ENCODE results near the gene SIK3. TPM values are rescaled to one million over a fixed set of nuclear protein-coding genes. Genes with fewer than 3 reads are reported as not detected.

Gene SIK3
- total RNA-seq, 1 donor from 2014 or later, result 38.4 TPM

- H3K4me3 Mint-ChIP-seq, result no peak overlapping the region
- no peak overlapping the region for H3K27ac Mint-ChIP-seq
- H3K27me3 Mint-ChIP-seq, result no peaks in the 10 kb centered on the region
- DNase-seq, result no peak
- intact Hi-C loops (cut with micrococcal nuclease), result no loop called here
- peaks cover 33% of the 10 kb centered on the region for H3K4me1 Mint-ChIP-seq
- no peaks in the 10 kb centered on the region for H3K9me3 Mint-ChIP-seq
- peaks cover 4% of the 10 kb centered on the region for H3K36me3 Mint-ChIP-seq (ENCODE audit: low read depth)
These were observed 82.0 kb downstream of the SIK3 start for GRCh38 chr11:117016246-117016645.

GRCh38 chr11:117011541-117011898 is 86.7 kb downstream of the SIK3 start:
- Mint-ChIP-seq H3K4me1 (peaks cover 26% of the 10 kb centered on the region), H3K27me3 (no peaks in the 10 kb centered on the region), H3K36me3 (ENCODE audit: low read depth) (no peaks in the 10 kb centered on the region), H3K4me3 (no peak overlapping the region), H3K27ac (peak overlapping the region; percentile 80), H3K9me3 (no peaks in the 10 kb centered on the region)
- intact Hi-C loops (cut with micrococcal nuclease), result loop anchor here (1.0 to 2.0 kb wide), 7 partner anchors 8 to 63 kb away; no protein-coding TSS in a partner anchor
- no peak for DNase-seq

DNA sequence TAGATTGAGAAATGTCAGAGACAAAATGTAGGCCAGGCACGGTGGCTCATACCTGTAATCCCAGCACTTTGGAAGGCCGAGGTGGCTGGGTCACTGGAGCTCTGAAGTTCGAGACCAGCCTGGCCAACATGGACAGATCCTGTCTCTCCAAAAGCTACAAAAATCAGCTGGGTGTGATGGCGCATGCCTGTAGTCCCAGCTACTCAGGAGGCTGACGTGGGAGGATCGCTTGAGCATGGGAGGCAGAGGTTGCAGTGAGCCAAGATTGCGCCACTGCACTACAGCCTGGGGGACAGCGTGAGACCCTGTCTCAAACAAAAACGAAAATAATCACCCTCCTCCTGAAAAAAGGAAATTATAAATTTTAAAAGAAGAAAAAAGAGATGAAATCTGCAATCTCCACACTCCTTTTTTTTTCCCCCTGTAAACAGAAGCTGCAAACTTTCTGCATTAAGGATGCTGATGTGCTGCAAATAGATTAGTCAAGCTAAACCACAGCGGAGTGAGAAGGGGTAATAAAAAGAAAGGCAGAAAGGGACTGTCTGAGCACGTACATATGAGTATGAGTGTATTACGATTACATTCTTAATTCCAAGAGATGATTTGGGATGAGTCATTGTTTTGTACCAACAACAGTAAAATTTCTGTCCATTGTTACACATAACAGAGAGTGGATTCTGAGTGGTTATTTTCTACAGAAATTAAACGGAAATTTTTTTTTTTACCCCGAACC is 87.3 kb downstream of the SIK3 start:
- intact Hi-C loops (cut with micrococcal nuclease), result loop anchor here (1.0 to 2.0 kb wide), 7 partner anchors 8 to 63 kb away; no protein-coding TSS in a partner anchor
- no peaks in the 10 kb centered on the region for H3K36me3 Mint-ChIP-seq (ENCODE audit: low read depth)
- H3K9me3 Mint-ChIP-seq, result no peaks in the 10 kb centered on the region
- peaks cover 30% of the 10 kb centered on the region for H3K4me1 Mint-ChIP-seq
- DNase-seq, result no peak
- no peak overlapping the region for H3K4me3 Mint-ChIP-seq
- H3K27ac Mint-ChIP-seq, result peak overlapping the region; percentile 80
- no peaks in the 10 kb centered on the region for H3K27me3 Mint-ChIP-seq

GRCh38 chr11:117009905-117010605 is 88.2 kb downstream of the SIK3 start:
- H3K27me3 Mint-ChIP-seq, result no peaks in the 10 kb centered on the region
- intact Hi-C loops (cut with micrococcal nuclease), result loop anchor here (2.0 kb wide), 1 partner anchor 31 kb away; no protein-coding TSS in a partner anchor
- H3K9me3 Mint-ChIP-seq, result no peaks in the 10 kb centered on the region
- peaks cover 33% of the 10 kb centered on the region for H3K4me1 Mint-ChIP-seq
- H3K4me3 Mint-ChIP-seq, result no peak overlapping the region
- DNase-seq, result no peak
- peak overlapping the region; percentile 57 for H3K27ac Mint-ChIP-seq
- H3K36me3 Mint-ChIP-seq (ENCODE audit: low read depth), result no peaks in the 10 kb centered on the region

DNA sequence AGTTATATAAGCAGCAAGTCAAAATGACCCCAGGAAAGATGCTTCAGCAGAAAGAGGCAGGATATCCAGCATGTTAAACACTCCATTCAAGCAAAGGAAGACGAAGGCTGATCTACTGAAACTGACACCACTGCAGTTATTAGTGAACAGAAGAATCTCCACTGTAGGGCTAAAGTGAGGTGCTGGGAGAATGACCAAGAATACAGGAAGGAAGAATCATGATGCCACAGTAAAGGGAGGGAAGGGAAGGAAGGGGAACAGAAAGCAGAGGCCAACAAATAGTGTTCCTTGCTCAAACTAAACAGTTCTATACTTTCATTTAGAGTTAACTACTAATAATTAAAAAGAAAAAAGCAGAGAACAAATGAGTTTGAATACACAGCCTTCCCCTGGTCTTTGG is 92.5 kb downstream of the SIK3 start:
- Mint-ChIP-seq H3K4me3 (no peak overlapping the region), H3K9me3 (no peaks in the 10 kb centered on the region), H3K36me3 (ENCODE audit: low read depth) (peaks cover 9% of the 10 kb centered on the region), H3K27ac (no peak overlapping the region), H3K27me3 (no peaks in the 10 kb centered on the region), H3K4me1 (peaks cover 42% of the 10 kb centered on the region)
- intact Hi-C loops (cut with micrococcal nuclease), result no loop called here
- no peak for DNase-seq

- Mint-ChIP-seq H3K9me3 (no peaks in the 10 kb centered on the region), H3K36me3 (ENCODE audit: low read depth) (peaks cover 11% of the 10 kb centered on the region), H3K4me1 (peaks cover 38% of the 10 kb centered on the region), H3K27ac (peak overlapping the region; percentile 76), H3K4me3 (no peak overlapping the region), H3K27me3 (no peaks in the 10 kb centered on the region)
- DNase-seq, result peak; percentile 69
- intact Hi-C loops (cut with micrococcal nuclease), result loop anchor here (1.0 to 2.0 kb wide), 3 partner anchors 9 to 20 kb away; no protein-coding TSS in a partner anchor
These were observed 95.5 kb downstream of the SIK3 start for GRCh38 chr11:117002639-117003299.

DNA sequence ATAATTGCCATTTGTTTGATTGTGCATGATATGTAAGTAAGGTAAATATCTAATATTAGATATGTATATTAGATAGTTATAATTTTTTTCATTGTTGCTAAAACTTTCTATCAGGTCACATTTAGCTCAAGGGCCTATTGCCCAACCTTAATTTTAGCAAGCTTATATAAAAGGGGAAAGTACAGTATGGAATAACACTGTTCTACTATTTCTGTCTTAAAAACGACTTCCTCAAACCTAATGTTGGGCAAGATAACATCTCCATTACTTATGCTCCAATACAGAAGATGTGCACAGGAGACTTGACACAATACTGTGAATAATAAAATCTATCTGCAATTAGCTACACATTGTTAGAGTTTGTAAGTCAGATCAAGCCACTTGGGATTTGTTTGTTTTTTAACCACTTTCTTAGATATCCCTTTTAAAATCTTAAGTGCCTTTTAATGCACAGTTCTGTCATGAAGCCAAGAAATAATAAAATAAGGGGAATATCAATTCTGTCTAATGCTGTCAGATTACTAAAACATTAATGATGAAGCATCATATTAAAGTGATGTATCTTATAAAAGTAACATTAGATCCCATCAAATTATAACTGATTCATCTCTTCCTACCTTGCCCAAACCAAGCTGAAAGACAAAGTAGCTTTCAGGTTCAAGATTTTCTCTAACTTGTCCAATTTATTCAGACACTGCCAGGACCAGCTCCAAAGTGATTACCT is 98.1 kb downstream of the SIK3 start:
- no peak for DNase-seq
- Mint-ChIP-seq H3K36me3 (ENCODE audit: low read depth) (peaks cover 11% of the 10 kb centered on the region), H3K27me3 (no peaks in the 10 kb centered on the region), H3K4me3 (no peak overlapping the region), H3K27ac (no peak overlapping the region), H3K4me1 (peaks cover 32% of the 10 kb centered on the region), H3K9me3 (no peaks in the 10 kb centered on the region)
- intact Hi-C loops (cut with micrococcal nuclease), result no loop called here

GRCh38 chr11:116997071-116997470 is 101.2 kb downstream of the SIK3 start:
- Mint-ChIP-seq H3K36me3 (ENCODE audit: low read depth) (peaks cover 5% of the 10 kb centered on the region), H3K27me3 (no peaks in the 10 kb centered on the region), H3K4me3 (no peak overlapping the region), H3K4me1 (peaks cover 27% of the 10 kb centered on the region), H3K9me3 (no peaks in the 10 kb centered on the region), H3K27ac (no peak overlapping the region)
- DNase-seq, result no peak
- intact Hi-C loops (cut with micrococcal nuclease), result no loop called here

GRCh38 chr11:116994195-116994594 is 104.0 kb downstream of the SIK3 start:
- H3K27ac Mint-ChIP-seq, result peak overlapping the region; percentile 18
- no peaks in the 10 kb centered on the region for H3K27me3 Mint-ChIP-seq
- H3K36me3 Mint-ChIP-seq (ENCODE audit: low read depth), result peaks cover 4% of the 10 kb centered on the region
- intact Hi-C loops (cut with micrococcal nuclease), result no loop called here
- DNase-seq, result no peak
- H3K9me3 Mint-ChIP-seq, result no peaks in the 10 kb centered on the region
- H3K4me3 Mint-ChIP-seq, result no peak overlapping the region
- peaks cover 24% of the 10 kb centered on the region for H3K4me1 Mint-ChIP-seq

DNA sequence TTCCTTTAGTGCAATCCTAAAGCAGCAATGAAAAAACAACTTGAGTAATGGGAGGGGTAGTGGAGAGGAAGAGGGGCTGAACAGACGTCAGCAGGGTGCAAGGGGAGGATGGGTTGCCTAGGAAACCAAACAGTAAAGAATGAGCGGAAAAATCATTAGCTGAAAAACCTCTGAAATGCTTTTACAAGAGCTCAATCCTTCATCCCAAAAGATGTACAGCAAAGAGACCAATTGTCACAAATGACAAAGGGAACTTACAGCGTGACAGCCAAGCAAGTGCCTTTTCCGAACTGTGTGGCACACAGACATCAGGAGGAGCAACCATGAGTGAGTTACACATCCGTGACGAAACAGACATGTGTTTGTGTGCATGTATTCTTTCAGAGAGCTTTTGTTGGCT is 104.6 kb downstream of the SIK3 start:
- peak overlapping the region; percentile 45 for H3K27ac Mint-ChIP-seq
- peaks cover 7% of the 10 kb centered on the region for H3K36me3 Mint-ChIP-seq (ENCODE audit: low read depth)
- peaks cover 30% of the 10 kb centered on the region for H3K4me1 Mint-ChIP-seq
- H3K27me3 Mint-ChIP-seq, result no peaks in the 10 kb centered on the region
- intact Hi-C loops (cut with micrococcal nuclease), result no loop called here
- peak; percentile 64 for DNase-seq
- no peaks in the 10 kb centered on the region for H3K9me3 Mint-ChIP-seq
- H3K4me3 Mint-ChIP-seq, result no peak overlapping the region

- Mint-ChIP-seq H3K36me3 (ENCODE audit: low read depth) (peaks cover 7% of the 10 kb centered on the region), H3K4me1 (peaks cover 46% of the 10 kb centered on the region), H3K9me3 (no peaks in the 10 kb centered on the region), H3K27ac (no peak overlapping the region), H3K27me3 (no peaks in the 10 kb centered on the region), H3K4me3 (no peak overlapping the region)
- DNase-seq, result no peak
- intact Hi-C loops (cut with micrococcal nuclease), result no loop called here
These were observed 106.7 kb downstream of the SIK3 start for GRCh38 chr11:116991491-116991890.

GRCh38 chr11:116990811-116991210 is 107.4 kb downstream of the SIK3 start:
- Mint-ChIP-seq H3K4me1 (peaks cover 53% of the 10 kb centered on the region), H3K27ac (no peak overlapping the region), H3K9me3 (no peaks in the 10 kb centered on the region), H3K4me3 (no peak overlapping the region), H3K36me3 (ENCODE audit: low read depth) (peaks cover 7% of the 10 kb centered on the region), H3K27me3 (no peaks in the 10 kb centered on the region)
- DNase-seq, result no peak
- intact Hi-C loops (cut with micrococcal nuclease), result no loop called here

DNA sequence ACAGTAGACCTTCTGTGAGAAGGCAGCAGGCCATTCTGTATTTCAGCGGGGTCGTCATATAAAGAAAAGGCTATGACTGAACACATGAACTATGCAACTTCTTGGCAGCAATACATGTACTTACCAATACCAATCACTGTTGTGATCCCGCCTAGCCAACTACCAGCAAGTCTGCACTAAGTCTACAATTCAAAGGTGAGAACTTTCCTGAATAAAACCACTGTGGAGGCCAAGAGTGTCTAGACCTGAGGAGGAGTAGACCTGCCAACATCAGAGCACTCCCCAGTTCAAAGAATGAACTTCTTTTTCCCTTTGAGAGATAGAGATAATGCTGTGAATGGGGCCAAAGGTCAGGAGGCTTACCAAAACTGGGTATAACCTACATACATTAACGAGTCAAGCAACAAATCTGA is 108.2 kb downstream of the SIK3 start:
- DNase-seq, result no peak
- no peak overlapping the region for H3K27ac Mint-ChIP-seq
- peaks cover 7% of the 10 kb centered on the region for H3K36me3 Mint-ChIP-seq (ENCODE audit: low read depth)
- H3K4me3 Mint-ChIP-seq, result no peak overlapping the region
- H3K27me3 Mint-ChIP-seq, result no peaks in the 10 kb centered on the region
- peaks cover 53% of the 10 kb centered on the region for H3K4me1 Mint-ChIP-seq
- H3K9me3 Mint-ChIP-seq, result no peaks in the 10 kb centered on the region
- intact Hi-C loops (cut with micrococcal nuclease), result no loop called here

Data from activated CD4-positive, alpha-beta T cell treated with anti-CD3 and anti-CD28 coated beads, Interleukin-2, amount 10 ng/mL, durations not matched to agents 24 days and 14 days (primary cell).